Measurements from ENCODE around the gene NEUROD2. TPM values are rescaled to one million over a fixed set of nuclear protein-coding genes. Genes with fewer than 3 reads are reported as not detected.

Gene NEUROD2
- polyA plus RNA-seq, 1 of the 3 experiments (the other 2 are of a cell fraction): not detected

- Histone ChIP-seq H3K79me2 (ENCODE audit: insufficient read depth) (no peaks in the 10 kb centered on the region), H4K20me1 (ENCODE audit: insufficient read depth) (no peaks in the 10 kb centered on the region), H3K9ac (no peak overlapping the region), H3K9me2 (no peaks in the 10 kb centered on the region), H3K4me2 (no peak overlapping the region), H3K4me3 (ENCODE audit: low read depth in 2 of 2, low read length in 1 of 2) (no peak overlapping the region), H3F3A (replicated peaks; ENCODE audit: insufficient read depth) (peaks cover 2% of the 10 kb centered on the region), H3K27ac (ENCODE audit: low read depth in 2 of 2, low read length in 1 of 2) (no peak overlapping the region), H3K36me3 (replicated peaks in 1 of 2; ENCODE audit: control insufficient read depth in 1 of 2, insufficient read depth in 2 of 2, low read length in 1 of 2) (no peaks in the 10 kb centered on the region), H2AFZ (ENCODE audit: low read depth) (no peak overlapping the region), H3K27me3 (ENCODE audit: insufficient read depth) (peaks cover 47% of the 10 kb centered on the region), H3K4me1 (ENCODE audit: control insufficient read depth in 1 of 2, insufficient read depth in 2 of 2, low read depth in 1 of 2, low read length in 1 of 2) (no peaks in the 10 kb centered on the region; a peak in 1 of 4 replicates), H3K9me3 (no peaks in the 10 kb centered on the region)
- POLR2A ChIA-PET: no interaction called here
- CTCF ChIA-PET: interaction anchor here (0.6 to 4.7 kb wide), 3 partner anchors 11 to 64 kb away, joined by 4 to 43 read pairs (median 10); no protein-coding TSS in a partner anchor
- 82% methylated on average over 9 of the region's 9 CpGs for WGBS (ENCODE audit: low lambda C conversion rate)
- no peak for DNase-seq
- TF ChIP-seq GATA2 (CRISPR knock-in tag; IDR thresholded peaks at IDR 0.05) (no peak), RFX5 (IDR thresholded peaks at IDR 0.05; ENCODE audit: low read length) (no peak), YY1 (IDR thresholded peaks at IDR 0.05; ENCODE audit: low read depth) (peak; percentile 67; the same call in 1 of the 2 replicates), REST (IDR thresholded peaks at IDR 0.05; ENCODE audit: low read depth, low read length) (no peak), FOXM1 (IDR thresholded peaks at IDR 0.05; ENCODE audit: low read depth) (no peak)
These were observed 3.8 kb upstream of the NEUROD2 start for GRCh38 chr17:39611401-39612112.

- Histone ChIP-seq H3K9me3 (no peaks in the 10 kb centered on the region), H3K27ac (ENCODE audit: low read depth in 2 of 2, low read length in 1 of 2) (no peak overlapping the region), H2AFZ (ENCODE audit: low read depth) (no peak overlapping the region), H3K9ac (no peak overlapping the region), H3K79me2 (ENCODE audit: insufficient read depth) (no peaks in the 10 kb centered on the region), H3K4me3 (ENCODE audit: low read depth in 2 of 2, low read length in 1 of 2) (no peak overlapping the region), H4K20me1 (ENCODE audit: insufficient read depth) (no peaks in the 10 kb centered on the region), H3K9me2 (no peaks in the 10 kb centered on the region), H3K36me3 (replicated peaks in 1 of 2; ENCODE audit: control insufficient read depth in 1 of 2, insufficient read depth in 2 of 2, low read length in 1 of 2) (no peaks in the 10 kb centered on the region), H3F3A (replicated peaks; ENCODE audit: insufficient read depth) (no peaks in the 10 kb centered on the region), H3K4me2 (no peak overlapping the region), H3K27me3 (ENCODE audit: insufficient read depth) (peaks cover 67% of the 10 kb centered on the region), H3K4me1 (ENCODE audit: control insufficient read depth in 1 of 2, insufficient read depth in 2 of 2, low read depth in 1 of 2, low read length in 1 of 2) (no peaks in the 10 kb centered on the region; a peak in 1 of 4 replicates)
- TF ChIP-seq RAD21 (IDR thresholded peaks at IDR 0.05; ENCODE audit: low read length): no peak
- no peak for TF ChIP-seq FOSL2 (IDR thresholded peaks at IDR 0.05; ENCODE audit: borderline replicate concordance, low read depth)
- TF ChIP-seq EP300 (IDR thresholded peaks at IDR 0.05; ENCODE audit: borderline replicate concordance in 1 of 2, low read depth in 1 of 2, low read length in 1 of 2): no peak
- TF ChIP-seq, protein P1, sequence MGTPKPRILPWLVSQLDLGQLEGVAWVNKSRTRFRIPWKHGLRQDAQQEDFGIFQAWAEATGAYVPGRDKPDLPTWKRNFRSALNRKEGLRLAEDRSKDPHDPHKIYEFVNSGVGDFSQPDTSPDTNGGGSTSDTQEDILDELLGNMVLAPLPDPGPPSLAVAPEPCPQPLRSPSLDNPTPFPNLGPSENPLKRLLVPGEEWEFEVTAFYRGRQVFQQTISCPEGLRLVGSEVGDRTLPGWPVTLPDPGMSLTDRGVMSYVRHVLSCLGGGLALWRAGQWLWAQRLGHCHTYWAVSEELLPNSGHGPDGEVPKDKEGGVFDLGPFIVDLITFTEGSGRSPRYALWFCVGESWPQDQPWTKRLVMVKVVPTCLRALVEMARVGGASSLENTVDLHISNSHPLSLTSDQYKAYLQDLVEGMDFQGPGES (IDR thresholded peaks at IDR 0.05; ENCODE audit: low read depth, low read length): no peak
- no peak for TF ChIP-seq SIN3A (IDR thresholded peaks at IDR 0.05; ENCODE audit: borderline replicate concordance, low read depth, low read length)
- TF ChIP-seq, protein P2, sequence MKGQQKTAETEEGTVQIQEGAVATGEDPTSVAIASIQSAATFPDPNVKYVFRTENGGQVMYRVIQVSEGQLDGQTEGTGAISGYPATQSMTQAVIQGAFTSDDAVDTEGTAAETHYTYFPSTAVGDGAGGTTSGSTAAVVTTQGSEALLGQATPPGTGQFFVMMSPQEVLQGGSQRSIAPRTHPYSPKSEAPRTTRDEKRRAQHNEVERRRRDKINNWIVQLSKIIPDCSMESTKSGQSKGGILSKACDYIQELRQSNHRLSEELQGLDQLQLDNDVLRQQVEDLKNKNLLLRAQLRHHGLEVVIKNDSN (IDR thresholded peaks at IDR 0.05; ENCODE audit: borderline replicate concordance, low read depth): no peak
- no peak for TF ChIP-seq ELF1 (IDR thresholded peaks at IDR 0.05)
- no peak for TF ChIP-seq MEF2A (IDR thresholded peaks at IDR 0.05; ENCODE audit: borderline replicate concordance, low read depth)
- no peak for TF ChIP-seq POLR2AphosphoS5 (IDR thresholded peaks at IDR 0.05; ENCODE audit: low read depth, low read length)
- TF ChIP-seq, protein P3, sequence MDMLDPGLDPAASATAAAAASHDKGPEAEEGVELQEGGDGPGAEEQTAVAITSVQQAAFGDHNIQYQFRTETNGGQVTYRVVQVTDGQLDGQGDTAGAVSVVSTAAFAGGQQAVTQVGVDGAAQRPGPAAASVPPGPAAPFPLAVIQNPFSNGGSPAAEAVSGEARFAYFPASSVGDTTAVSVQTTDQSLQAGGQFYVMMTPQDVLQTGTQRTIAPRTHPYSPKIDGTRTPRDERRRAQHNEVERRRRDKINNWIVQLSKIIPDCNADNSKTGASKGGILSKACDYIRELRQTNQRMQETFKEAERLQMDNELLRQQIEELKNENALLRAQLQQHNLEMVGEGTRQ (IDR thresholded peaks at IDR 0.05; ENCODE audit: borderline replicate concordance, low read depth, low read length): no peak
- TF ChIP-seq TEAD4 (IDR thresholded peaks at IDR 0.05; ENCODE audit: borderline replicate concordance, insufficient read depth): no peak
- TF ChIP-seq RFX5 (IDR thresholded peaks at IDR 0.05; ENCODE audit: low read length): no peak
- no peak for TF ChIP-seq NFIC (IDR thresholded peaks at IDR 0.05; ENCODE audit: borderline replicate concordance)
- no peak for TF ChIP-seq JUND (IDR thresholded peaks at IDR 0.05)
- no peak for TF ChIP-seq RXRA (IDR thresholded peaks at IDR 0.05; ENCODE audit: borderline replicate concordance, low read depth)
- TF ChIP-seq GABPA (IDR thresholded peaks at IDR 0.05; ENCODE audit: low read depth): no peak
- ChIA-PET POLR2A (no interaction called here), CTCF (interaction anchor here (17.5 kb wide), 1 partner anchor 12 kb away, joined by 285 read pairs; the partner anchor contains the start of gene PPP1R1B)
- WGBS (ENCODE audit: low lambda C conversion rate): 44% methylated on average over 4 of the region's 4 CpGs
- DNase-seq: no peak
These were observed 1.8 kb upstream of the NEUROD2 start for GRCh38 chr17:39609416-39610025.
